HG03060 (cell line): ENCODE data around the gene NFIX.
"Not testable (repeated sequence)": the region's sequence is repeated elsewhere in the genome, so short reads cannot be mapped to it uniquely, and the experiment has no call there.

ENCODE experiments used
- ATAC-seq: cut with Tn5 transposase; IDR thresholded peaks from one replicate; pipeline ENCODE4 v1.9.1; 2021; ENCODE audit warnings: low read depth, moderate number of reproducible peaks; ENCODE audit not compliant: unreplicated experiment

Gene NFIX

GRCh38 chr19:12994701-12995595, at the start of gene NFIX:
Gene NFIX (plus strand): TSS chr19:12995475. CDS start chr19:12995838, 363 bp downstream.
- ATAC-seq, result no peak

GRCh38 chr19:12945479-12946091, 49.7 kb upstream of the NFIX start, which contains the start of gene RAD23A:
Gene RAD23A (plus strand): TSS chr19:12945862. CDS start chr19:12945949, 87 bp downstream.
- peak; percentile 80 for ATAC-seq

DNA sequence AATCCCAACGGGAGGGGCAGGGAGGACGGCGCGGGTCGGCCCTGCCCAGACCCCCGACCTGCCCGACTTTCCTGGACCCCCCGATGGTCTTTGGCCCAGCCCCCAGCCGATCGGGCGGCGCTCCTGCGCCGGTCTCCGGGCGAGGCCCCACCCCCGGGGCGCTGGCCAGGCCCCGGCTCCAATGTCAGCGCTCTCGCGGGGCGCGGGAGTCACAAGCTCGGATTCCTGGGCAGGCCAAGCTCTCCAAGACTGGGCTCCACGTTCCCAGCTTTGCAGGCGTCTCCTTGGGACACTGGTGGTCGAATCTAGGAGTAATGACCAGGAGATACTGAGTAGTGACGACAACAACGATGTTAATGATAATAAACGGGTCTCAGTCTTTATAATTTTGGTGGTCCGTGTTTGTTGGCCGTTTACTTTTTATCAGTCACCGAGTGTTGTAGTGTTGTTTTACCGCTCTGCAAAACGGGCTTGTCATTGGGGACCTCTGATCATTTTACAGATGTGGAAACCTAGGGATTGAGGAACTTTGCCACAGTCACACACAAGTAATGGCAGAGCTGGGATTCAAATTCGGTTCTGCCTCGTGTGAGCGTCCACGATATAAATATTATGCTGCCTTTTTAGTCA, 49.1 kb upstream of the NFIX start:
- no peak for ATAC-seq

- no peak for ATAC-seq
Observed at GRCh38 chr19:12946731-12947496, 48.4 kb upstream of the NFIX start.

DNA sequence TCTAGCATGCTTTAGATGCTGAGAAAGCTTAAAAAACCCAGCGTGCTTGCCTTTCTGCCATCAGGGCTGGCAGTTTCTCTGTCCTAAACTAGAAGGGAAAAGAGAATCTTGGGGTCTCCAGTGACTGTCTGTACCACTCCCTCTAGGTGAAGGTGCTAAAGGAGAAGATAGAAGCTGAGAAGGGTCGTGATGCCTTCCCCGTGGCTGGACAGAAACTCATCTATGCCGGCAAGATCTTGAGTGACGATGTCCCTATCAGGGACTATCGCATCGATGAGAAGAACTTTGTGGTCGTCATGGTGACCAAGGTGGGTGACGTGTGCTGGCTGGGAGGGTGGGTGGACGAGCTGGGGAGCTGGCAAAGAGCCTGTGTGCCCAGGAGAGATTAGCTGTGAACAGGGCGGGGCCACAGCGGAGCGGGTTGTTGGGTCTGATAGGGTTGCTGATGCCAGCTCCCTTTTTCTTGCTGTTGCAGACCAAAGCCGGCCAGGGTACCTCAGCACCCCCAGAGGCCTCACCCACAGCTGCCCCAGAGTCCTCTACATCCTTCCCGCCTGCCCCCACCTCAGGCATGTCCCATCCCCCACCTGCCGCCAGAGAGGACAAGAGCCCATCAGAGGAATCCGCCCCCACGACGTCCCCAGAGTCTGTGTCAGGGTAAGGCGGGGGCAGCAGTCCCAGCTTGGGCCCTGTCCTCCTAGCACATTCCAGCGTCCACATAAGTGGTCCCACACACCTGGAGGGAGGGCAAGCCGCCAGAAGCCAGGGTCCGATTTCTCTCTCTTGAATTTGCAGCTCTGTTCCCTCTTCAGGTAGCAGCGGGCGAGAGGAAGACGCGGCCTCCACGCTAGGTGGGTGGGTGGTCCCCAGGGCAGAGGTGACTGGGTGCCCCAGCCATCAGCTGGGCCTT, 47.3 kb upstream of the NFIX start:
- no peak for ATAC-seq

GRCh38 chr19:12948612-12949362, 46.5 kb upstream of the NFIX start:
- no peak for ATAC-seq

- ATAC-seq, result no peak
Observed at GRCh38 chr19:12949363-12950283, 45.7 kb upstream of the NFIX start.

DNA sequence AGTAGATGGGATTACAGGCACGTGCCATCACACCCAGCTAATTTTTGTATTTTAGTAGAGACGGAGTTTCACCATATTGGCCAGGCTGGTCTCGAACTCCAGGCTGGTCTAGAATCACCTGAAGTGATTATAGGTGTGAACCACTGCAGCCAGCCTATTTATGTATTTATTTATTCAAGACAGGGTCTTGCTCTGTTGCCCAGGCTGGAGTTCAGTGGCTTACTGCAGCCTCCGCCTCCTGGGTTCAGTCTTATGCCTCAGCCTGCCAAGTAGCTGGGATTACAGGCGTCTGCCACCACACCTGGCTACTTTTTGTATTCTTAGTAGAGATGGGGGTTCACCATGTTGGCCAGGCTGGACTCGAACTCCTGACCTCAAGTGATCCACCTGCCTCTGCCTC, 43.2 kb upstream of the NFIX start:
- ATAC-seq, result not testable (repeated sequence)

- no peak for ATAC-seq
Observed at GRCh38 chr19:12952488-12953137, 42.7 kb upstream of the NFIX start.

DNA sequence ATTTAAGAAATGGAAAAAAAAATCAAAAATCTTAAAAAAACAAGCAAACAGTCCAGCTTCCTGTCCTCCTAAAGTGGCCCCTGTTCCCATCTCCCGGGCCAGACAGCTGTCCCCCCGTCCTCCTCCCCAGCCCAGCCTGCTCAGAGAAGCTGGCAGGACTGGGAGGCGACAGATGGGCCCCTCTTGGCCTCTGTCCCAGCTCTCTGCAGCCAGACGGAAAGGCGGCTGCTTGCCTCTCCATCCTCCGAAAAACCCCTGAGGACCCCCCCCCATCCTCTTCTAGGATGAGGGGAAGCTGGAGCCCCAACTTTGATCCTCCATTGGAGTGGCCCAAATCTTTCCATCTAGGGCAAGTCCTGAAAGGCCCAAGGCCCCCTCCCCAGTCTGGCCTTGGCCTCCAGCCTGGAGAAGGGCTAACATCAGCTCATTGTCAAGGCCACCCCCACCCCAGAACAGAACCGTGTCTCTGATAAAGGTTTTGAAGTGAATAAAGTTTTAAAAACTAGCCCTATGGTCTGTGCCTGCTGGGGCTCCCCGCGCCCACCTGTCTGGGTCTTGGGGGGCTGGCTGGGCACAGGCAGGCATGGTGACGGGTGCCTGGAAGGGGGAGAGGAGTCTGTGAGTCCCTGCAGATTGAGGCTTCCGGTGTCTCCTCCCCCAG, 42.0 kb upstream of the NFIX start:
- no peak for ATAC-seq

DNA sequence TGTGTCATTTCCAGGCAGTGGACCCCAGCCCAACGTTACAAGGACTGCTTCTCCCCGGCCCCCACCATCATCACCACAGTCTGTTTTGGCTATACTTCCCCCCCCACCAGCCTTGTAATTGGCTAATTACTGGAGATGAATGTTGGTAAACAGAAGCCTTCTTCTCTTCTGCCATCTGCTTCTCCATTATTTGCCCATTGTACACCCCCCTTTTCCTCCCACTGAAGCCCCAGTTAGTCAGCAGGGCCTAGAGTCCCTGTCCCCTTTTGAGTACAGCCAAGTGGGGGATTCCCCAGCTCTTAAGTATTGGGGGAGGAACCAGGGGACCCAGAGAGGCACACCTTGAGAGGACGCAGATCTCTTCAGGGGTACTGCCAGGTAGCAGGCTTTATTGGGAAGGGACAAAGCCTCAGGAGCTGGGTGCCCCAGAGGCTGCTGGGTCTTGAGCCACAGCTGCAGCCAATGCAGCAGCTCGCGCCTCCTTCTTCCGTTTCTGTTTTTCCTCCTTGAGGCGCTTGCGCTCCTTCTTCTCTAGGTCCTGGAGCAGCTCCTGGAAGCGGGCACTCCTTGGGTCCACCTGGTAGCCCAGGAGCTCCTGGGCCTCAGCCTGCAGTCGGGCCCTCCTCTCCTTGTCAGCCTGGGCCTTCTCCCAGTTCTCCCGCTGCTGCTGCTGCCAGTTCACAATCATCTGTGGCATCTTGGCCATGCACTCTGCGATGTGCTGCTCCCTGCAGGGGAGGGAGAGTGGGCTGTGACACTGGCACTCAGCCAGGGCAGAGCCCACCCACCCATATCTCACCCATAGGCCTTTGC, 41.3 kb upstream of the NFIX start:
- ATAC-seq, result no peak

- no peak for ATAC-seq
Observed at GRCh38 chr19:12954612-12954962, 40.7 kb upstream of the NFIX start.

DNA sequence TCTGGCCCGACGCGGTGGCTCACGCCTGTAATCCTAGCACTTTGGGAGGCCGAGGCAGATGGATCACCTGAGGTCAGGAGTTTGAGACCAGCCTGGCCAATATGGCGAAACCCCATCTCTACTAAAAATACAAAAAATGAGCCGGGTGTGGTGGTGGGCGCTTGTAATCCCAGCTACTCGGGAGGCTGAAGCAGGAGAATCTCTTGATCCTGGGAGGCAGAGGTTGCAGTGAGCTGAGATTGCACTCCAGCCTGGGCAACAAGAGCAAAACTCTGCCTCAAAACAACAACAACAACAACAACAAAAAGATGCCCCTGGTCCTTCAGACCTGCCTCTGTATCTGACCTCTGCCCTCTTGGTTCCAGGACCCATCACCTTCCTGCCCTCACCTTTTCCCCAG, 39.7 kb upstream of the NFIX start:
- ATAC-seq, result not testable (repeated sequence)

- no peak for ATAC-seq
Observed at GRCh38 chr19:12955996-12956395, 39.3 kb upstream of the NFIX start.

- no peak for ATAC-seq
Observed at GRCh38 chr19:12956446-12957388, 38.6 kb upstream of the NFIX start, which contains the start of gene GADD45GIP1. Gene GADD45GIP1 (minus strand): TSS chr19:12957223. CDS start chr19:12957212, 11 bp downstream.
